GM12878 (cell line): ENCODE data around the gene MFSD8. TPM values are rescaled to one million over a fixed set of nuclear protein-coding genes. Genes with fewer than 3 reads are reported as not detected.

ENCODE experiments used
- ATAC-seq: fragments of 200-7000 bp; cut with Tn5 transposase; 3 replicates; pipeline ENCODE4 v1.9.1; 2020; ENCODE audit warnings: mild to moderate bottlenecking, moderate library complexity
- BruUV-seq: library from RNA; stranded (reverse); fragments of 400-500 nt; replicated peaks from 2 replicates; lab custom pipeline; 2021; lab: Mats Ljungman, UMichigan
- CTCF ChIA-PET: fragments of 300-600 bp; sonication (Branson Sonifier 250); formaldehyde crosslinking; extraction: SDS; loops from one replicate; lab custom pipeline; 2021; ENCODE audit warnings: inconsistent platforms; lab: Yijun Ruan, JAX
- POLR2A ChIA-PET: fragments of 350-600 bp; formaldehyde crosslinking; extraction: SDS; loops from one replicate; lab custom pipeline; 2021; ENCODE audit warnings: inconsistent platforms; lab: Charles Lee
- RAD21 ChIA-PET: fragments of 300-600 bp; sonication (Branson Sonifier 250); formaldehyde crosslinking; loops from one replicate; lab custom pipeline; 2023; ENCODE audit warnings: antibody characterized with exemption; ENCODE audit not compliant: unreplicated experiment; lab: Charles Lee
- SMC1A ChIA-PET: fragments of 300-600 bp; sonication (Branson Sonifier 250); formaldehyde crosslinking; loops from one replicate; lab custom pipeline; 2023; ENCODE audit not compliant: unreplicated experiment, uncharacterized antibody; lab: Charles Lee
- DNase-seq: peaks from one replicate; pipeline ENCODE4 v3.0.0-alpha.2; 2011; ENCODE audit warnings: low read depth, low spot score
- FAIRE-seq: peaks from 3 replicates; lab custom pipeline; 2011; peaks lifted over from hg19 to GRCh38; lab: Jason Lieb, UNC
- H2AFZ ChIP-seq: 2 replicates; pipeline ENCODE4 v1.6.0; 2011; ENCODE audit warnings: low read depth, low read length, control low read depth; ENCODE audit not compliant: control insufficient read depth
- H3K27ac ChIP-seq: 2 replicates; pipeline ENCODE4 v1.5.1; 2011; ENCODE audit warnings: control low read depth; ENCODE audit not compliant: control insufficient read depth, insufficient read depth
- H3K27me3 ChIP-seq, 2 experiments: replicated peaks in 1 of 2; 2 replicates each; pipeline versions ENCODE4 v1.6.0 to v1.6.1; 2011; ENCODE audit warnings: low read length in 1 of 2; ENCODE audit not compliant: control insufficient read depth in 2 of 2, insufficient read depth in 2 of 2
- H3K36me3 ChIP-seq, 2 experiments: 2 replicates each; pipeline ENCODE4 v1.5.1; 2011; ENCODE audit warnings: low read length in 1 of 2; ENCODE audit not compliant: control insufficient read depth in 2 of 2, insufficient read depth in 2 of 2
- H3K4me1 ChIP-seq: 2 replicates; pipeline ENCODE4 v1.6.1; 2011; ENCODE audit warnings: mild to moderate bottlenecking, low read length, moderate library complexity, mixed read lengths; ENCODE audit not compliant: control insufficient read depth, insufficient read depth
- H3K4me2 ChIP-seq: 2 replicates; pipeline ENCODE4 v1.6.0; 2011; ENCODE audit warnings: control low read depth; ENCODE audit not compliant: control insufficient read depth, insufficient read depth
- H3K4me3 ChIP-seq: fragments of 200-600 bp; sonication (generic); 2 replicates; pipeline ENCODE4 v1.5.1; 2016
- H3K79me2 ChIP-seq: 2 replicates; pipeline ENCODE4 v1.6.0; 2011; ENCODE audit warnings: low read length; ENCODE audit not compliant: control insufficient read depth, insufficient read depth
- H3K9ac ChIP-seq: 2 replicates; pipeline ENCODE4 v1.8.0; 2011; ENCODE audit warnings: low read length, control low read depth, mixed read lengths; ENCODE audit not compliant: control insufficient read depth, insufficient read depth
- H3K9me3 ChIP-seq: replicated peaks from 3 replicates; pipeline ENCODE4 v1.5.1; 2011; ENCODE audit warnings: mild to moderate bottlenecking, low read length; ENCODE audit not compliant: control insufficient read depth, insufficient read depth
- H4K20me1 ChIP-seq: 2 replicates; pipeline ENCODE4 v1.6.0; 2011; ENCODE audit not compliant: control insufficient read depth, insufficient read depth
- CREB1 ChIP-seq: IDR thresholded peaks from 2 replicates; pipeline ENCODE4 v1.6.1; 2012; ENCODE audit warnings: low read depth, mild to moderate bottlenecking, inconsistent platforms
- ELK1 ChIP-seq: IDR thresholded peaks from 2 replicates; pipeline ENCODE4 v1.6.1; 2012; ENCODE audit warnings: low read depth, low read length, improper control_type of control experiment
- ESRRA ChIP-seq: IDR thresholded peaks from 2 replicates; pipeline ENCODE4 v1.6.1; 2012; ENCODE audit warnings: mild to moderate bottlenecking, low read length, improper control_type of control experiment
- HDAC2 ChIP-seq: fragments of 200-600 bp; sonication (generic); IDR thresholded peaks from 2 replicates; pipeline ENCODE4 v1.6.1; 2017
- MAX ChIP-seq: IDR thresholded peaks from 2 replicates; pipeline ENCODE4 v1.6.1; 2012; ENCODE audit warnings: low read depth, low read length, improper control_type of control experiment
- MEF2B ChIP-seq: fragments of 450-650 bp; IDR thresholded peaks from 2 replicates; pipeline ENCODE4 v1.6.1; 2018; ENCODE audit warnings: mild to moderate bottlenecking, moderate library complexity; ENCODE audit not compliant: partially characterized antibody, poor library complexity, severe bottlenecking
- NFIC ChIP-seq: IDR thresholded peaks from 2 replicates; pipeline ENCODE4 v1.6.1; 2012; ENCODE audit warnings: low read depth, mild to moderate bottlenecking, inconsistent platforms, low read length, moderate library complexity
- PML ChIP-seq: IDR thresholded peaks from 2 replicates; pipeline ENCODE4 v1.6.1; 2012; ENCODE audit warnings: low read length, inconsistent platforms
- REST ChIP-seq: IDR thresholded peaks from 2 replicates; pipeline ENCODE4 v1.6.1; 2012; ENCODE audit warnings: mild to moderate bottlenecking, low read depth, low read length
- SMAD5 ChIP-seq: IDR thresholded peaks from 2 replicates; pipeline ENCODE4 v1.6.1; 2016; ENCODE audit warnings: antibody characterized with exemption, low read depth
- TAF1 ChIP-seq: IDR thresholded peaks from 2 replicates; pipeline ENCODE4 v1.6.1; 2011; ENCODE audit warnings: mild to moderate bottlenecking, low read depth, low read length, borderline replicate concordance
- TARDBP ChIP-seq: IDR thresholded peaks from 2 replicates; pipeline ENCODE4 v1.6.1; 2016; ENCODE audit warnings: borderline replicate concordance
- ZNF687 ChIP-seq: fragments of 450-650 bp; IDR thresholded peaks from 2 replicates; pipeline ENCODE4 v1.6.1; 2017; ENCODE audit warnings: mild to moderate bottlenecking, moderate library complexity
- in situ Hi-C: fragments of 300-500 bp; cut with MboI; formaldehyde crosslinking; loops from 9 replicates; pipeline ENCODE4 v1.14.3; 2018; ENCODE audit warnings: mixed read lengths
- intact Hi-C: fragments of 100-400 bp; cut with micrococcal nuclease; formaldehyde crosslinking; loops from one replicate; pipeline ENCODE4 v1.14.2; 2022; ENCODE audit not compliant: unreplicated experiment
- polyA plus RNA-seq, 11 experiments: library from polyadenylated mRNA; depleted of rRNA in 4 of 11; unstranded in 6 of 11; stranded (reverse) in 5 of 11; fragments of >200 nt; fragmentation: Nextera tagmentation in 4 of 11; fragmentation: Illumina TruSeq in 1 of 11; extraction: Ambion mirVana in 4 of 11; extraction: Trizol in 1 of 11; gene quantifications; 1 replicate in 1 of 11; 2 replicates in 10 of 11; pipeline versions ENCODE4 v1.2.1 to v1.2.3, GENCODE V29; 2011 to 2016; ENCODE audit warnings: inconsistent platforms in 2 of 11, missing spikeins in 2 of 11, low read depth in 1 of 11
- total RNA-seq, 4 experiments: library from RNA; depleted of rRNA in 3 of 4; stranded (reverse); fragments of >200 nt in 3 of 4; fragmentation: Illumina TruSeq in 1 of 4; extraction: Trizol in 1 of 4; gene quantifications; 2 replicates each; pipeline versions ENCODE4 v1.2.1 to v1.2.3, GENCODE V29; 2013 to 2021

MFSD8 gene
- total and polyA plus RNA-seq, 10 of the 15 experiments (the other 5 are each of a cell fraction or from before 2014, with no cell fraction given), result 12.7 to 29.9 (median 18.4) TPM

- TF ChIP-seq TAF1 (no peak), PML (no peak; the same call in none of the 2 replicates), MAX (peak; percentile 78), HDAC2 (peak; percentile 89; the same call in 1 of the 2 replicates), TARDBP (no peak), MEF2B (no peak), NFIC (peak; percentile 32; the same call in 1 of the 2 replicates)
Observed at GRCh38 chr4:127880763-127881562, 84.0 kb downstream of the MFSD8 start, which contains the start of gene PLK4 (continued).

- BruUV-seq, result no TSS peak
- ChIA-PET POLR2A (interaction anchor here (0.7 kb wide), 1 partner anchor 9 kb away, joined by 3 read pairs; no protein-coding TSS in a partner anchor), SMC1A (no interaction called here), RAD21 (interaction anchor here (0.8 kb wide), 1 partner anchor 19 kb away, joined by 4 read pairs; no protein-coding TSS in a partner anchor), CTCF (interaction anchor here (0.9 kb wide), 1 partner anchor 18 kb away, joined by 3 read pairs; no protein-coding TSS in a partner anchor)
- H3K79me2 ChIP-seq, result peaks cover 11% of the 10 kb centered on the region
- no peaks in the 10 kb centered on the region for H4K20me1 ChIP-seq
- no peak overlapping the region for H3K9ac ChIP-seq
- ATAC-seq (no peak), FAIRE-seq (no peak), DNase-seq (no peak)
- H3K4me3 ChIP-seq, result no peak overlapping the region
- no peaks in the 10 kb centered on the region; the same call in 1 of the 2 replicates for H3K4me1 ChIP-seq
- no peak overlapping the region for H3K27ac ChIP-seq
- no peaks in the 10 kb centered on the region for H3K36me3 ChIP-seq
- H3K9me3 ChIP-seq, result no peaks in the 10 kb centered on the region; the same call in 2 of the 3 replicates
- H2AFZ ChIP-seq, result no peak overlapping the region
- no peaks in the 10 kb centered on the region for H3K27me3 ChIP-seq
- in situ Hi-C loops, result no loop called here
- intact Hi-C loops, result no loop called here
- H3K4me2 ChIP-seq, result no peak overlapping the region
- TF ChIP-seq TAF1 (no peak), ZNF687 (no peak), ESRRA (no peak), SMAD5 (no peak), REST (no peak), CREB1 (no peak), ELK1 (no peak)
Observed at GRCh38 chr4:127875791-127876190, 89.2 kb downstream of the MFSD8 start.
